D341Med (cell line): ENCODE data around the gene GLI3.

Source experiments
- DNase-seq: peaks from one replicate; pipeline ENCODE4 v3.0.0; 2012; ENCODE audit warnings: low spot score

GLI3 gene

GRCh38 chr7:42081671-42082070 lies 155.3 kb downstream of the GLI3 start:
- no peak for DNase-seq

DNA sequence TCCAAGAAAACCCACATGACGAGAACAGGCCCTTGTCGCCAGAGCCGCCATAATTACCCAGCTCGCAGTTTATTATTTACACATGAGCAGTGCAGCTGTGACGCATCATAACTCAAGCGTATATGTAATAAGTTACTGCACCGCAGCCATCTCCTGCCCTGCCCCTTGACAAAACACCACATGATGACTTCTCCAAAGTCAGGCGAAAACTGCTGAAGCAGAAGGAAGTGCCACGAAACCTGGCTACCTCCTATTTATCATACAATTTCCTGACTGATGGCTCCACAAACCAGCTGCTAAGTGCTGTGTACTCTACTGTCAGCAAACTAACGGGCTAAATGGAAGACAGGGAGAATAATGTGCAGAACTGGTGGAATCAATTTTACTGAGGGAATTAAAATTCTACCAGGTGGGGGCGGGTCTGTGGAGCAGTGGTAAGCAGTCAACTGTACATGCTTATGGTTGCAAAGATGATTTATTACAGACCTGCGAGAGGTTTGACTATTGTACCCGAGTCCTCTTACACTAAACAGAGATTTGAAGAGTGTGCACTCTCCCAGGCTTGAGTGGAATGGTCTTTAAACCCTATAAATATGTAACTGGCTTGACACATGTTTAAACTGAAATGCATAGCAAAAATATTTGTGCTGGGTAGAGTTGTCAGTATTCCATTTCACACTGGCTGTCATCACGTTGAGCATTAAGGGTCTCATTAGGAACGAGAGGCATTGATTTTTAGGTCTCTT lies 156.0 kb downstream of the GLI3 start:
- DNase-seq, result no peak

DNA sequence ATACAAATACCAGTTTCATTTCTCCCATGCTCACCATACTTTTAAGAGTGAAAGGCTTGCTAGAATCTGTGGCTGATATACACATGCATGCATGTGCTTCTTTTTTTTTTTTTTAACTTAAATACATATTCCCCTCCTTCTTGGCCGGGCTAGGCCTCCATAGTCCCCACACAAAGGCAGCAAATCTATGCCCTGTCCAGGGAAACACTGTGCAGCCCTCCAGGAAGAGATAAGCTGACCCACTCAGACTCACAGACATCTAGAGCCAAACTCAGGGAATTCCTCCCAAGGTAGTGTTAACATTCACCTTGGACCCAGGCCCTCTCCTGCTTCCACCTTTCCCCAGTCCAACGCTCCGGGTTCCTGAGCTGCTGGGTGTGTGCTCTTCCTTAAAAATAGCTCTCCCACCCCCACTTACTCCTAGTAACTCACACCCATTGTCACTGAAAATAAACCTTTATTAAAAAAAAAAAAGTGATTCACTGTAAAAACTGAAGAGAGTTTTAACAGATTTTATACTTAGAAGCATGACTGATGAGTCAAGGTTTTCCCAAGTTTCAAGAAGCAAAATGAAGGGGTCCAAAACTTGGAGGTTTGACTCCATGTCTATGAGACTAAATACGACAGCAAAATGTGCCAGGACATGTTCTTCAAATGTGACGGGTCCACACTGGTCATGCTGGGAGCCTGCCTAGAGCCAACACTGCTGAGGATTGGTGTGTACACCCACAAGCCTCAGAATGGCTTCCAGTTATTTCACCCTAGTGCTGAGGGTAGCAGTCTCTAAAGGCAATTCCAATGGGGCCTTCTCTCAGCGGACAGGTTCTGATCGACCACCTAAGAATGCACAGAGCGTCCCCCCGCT lies 159.5 kb downstream of the GLI3 start:
- DNase-seq, result no peak

DNA sequence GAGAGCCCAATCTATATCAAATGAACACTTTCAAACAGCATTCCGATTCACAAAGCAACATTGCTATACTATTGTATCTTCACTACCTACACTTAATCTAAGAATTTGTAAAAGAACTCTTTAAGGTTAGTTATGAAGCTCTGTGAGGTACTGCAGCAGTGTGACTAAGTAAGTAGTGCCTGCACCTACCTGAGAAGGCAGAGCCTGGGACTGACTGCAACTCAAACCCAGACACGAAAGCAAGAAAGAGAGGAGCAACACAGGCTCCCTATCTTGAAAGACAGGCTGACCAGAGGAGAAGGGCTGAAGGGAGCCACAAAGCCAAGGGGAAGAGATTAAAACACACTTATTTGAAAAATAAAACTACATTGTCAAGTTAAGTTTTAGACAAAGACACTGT lies 160.1 kb downstream of the GLI3 start:
- no peak for DNase-seq

GRCh38 chr7:42075418-42075817 lies 161.6 kb downstream of the GLI3 start:
- no peak for DNase-seq

- DNase-seq, result no peak
Measured at GRCh38 chr7:42074076-42074475, 162.9 kb downstream of the GLI3 start.

- no peak for DNase-seq
Measured at GRCh38 chr7:42071372-42072261, 165.4 kb downstream of the GLI3 start.

- no peak for DNase-seq
Measured at GRCh38 chr7:42070068-42070467, 166.9 kb downstream of the GLI3 start.

GRCh38 chr7:42069590-42069989 lies 167.4 kb downstream of the GLI3 start:
- DNase-seq, result no peak

DNA sequence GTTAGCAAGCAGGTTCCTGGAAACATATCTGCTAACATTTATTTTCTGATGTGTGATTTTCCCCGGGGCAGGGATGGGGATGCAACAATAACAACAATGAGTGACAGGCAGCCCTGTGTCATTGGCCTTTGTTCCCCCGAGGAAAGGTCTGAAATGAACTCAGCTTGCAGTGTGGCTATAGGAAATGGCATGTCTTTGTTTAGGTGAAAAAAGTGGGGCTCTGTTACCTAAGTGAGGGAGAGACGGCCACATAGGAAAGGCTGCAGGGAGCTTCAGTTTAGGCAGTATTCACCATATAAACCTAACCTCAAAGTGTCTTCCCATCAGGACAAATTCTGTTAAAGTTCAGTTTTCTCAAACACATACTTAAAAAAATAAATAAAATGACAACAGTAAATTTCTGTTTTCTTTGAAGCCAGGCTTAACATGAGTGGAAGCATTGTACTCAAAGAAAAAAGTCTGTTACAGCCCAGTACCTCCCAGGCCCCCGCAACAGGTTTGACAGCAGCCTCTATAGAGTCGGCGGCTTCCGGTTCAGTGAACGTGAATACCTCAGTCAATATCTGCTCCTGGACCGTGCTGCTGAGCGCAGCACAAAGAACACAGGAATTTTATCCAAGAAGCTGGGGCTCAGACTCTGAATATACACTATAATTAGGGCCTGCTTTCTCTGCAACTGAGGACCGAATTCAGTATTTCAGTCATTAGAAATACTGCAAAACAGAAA lies 168.3 kb downstream of the GLI3 start:
- no peak for DNase-seq

DNA sequence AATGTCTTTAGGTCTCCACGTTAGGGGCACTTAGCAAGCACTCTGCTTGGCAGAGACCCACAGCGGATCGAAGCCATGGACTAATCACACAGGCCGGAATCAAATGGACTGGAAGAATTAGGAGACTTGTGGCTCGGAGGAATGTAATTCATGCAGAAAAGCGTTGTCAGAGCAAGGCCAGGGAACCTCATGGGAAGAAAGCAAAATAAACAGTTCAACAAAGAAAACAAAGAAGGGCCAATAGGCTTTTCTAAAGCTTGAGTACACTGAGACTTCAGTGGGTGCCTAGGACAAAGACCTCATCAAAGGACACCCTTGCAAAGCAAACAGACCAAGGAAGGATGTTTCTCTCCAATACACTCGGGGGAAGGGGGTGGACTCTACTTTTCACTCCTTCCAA lies 171.1 kb downstream of the GLI3 start:
- DNase-seq, result no peak

GRCh38 chr7:42065015-42065414 lies 172.0 kb downstream of the GLI3 start:
- DNase-seq, result no peak

GRCh38 chr7:42064534-42064933 lies 172.5 kb downstream of the GLI3 start:
- no peak for DNase-seq

DNA sequence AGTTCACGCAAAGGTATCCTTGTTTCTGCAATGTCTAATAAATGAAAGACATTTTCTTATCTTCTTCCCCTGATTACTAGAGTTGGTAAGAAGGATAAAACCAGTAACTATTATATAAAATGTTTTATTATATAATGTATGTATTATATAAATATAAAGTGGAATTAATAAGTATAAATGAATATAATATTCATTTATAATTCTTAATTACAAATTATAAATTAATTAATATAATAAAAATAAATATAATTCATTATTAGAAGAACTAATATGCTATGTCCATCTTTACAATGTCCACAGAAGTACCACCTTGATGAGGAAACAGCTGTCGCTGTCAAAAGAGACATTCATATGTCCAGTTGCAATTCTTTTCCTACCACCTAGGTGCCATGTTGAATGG lies 177.7 kb downstream of the GLI3 start:
- no peak for DNase-seq

- DNase-seq, result no peak
Measured at GRCh38 chr7:42057331-42057730, 179.7 kb downstream of the GLI3 start.

DNA sequence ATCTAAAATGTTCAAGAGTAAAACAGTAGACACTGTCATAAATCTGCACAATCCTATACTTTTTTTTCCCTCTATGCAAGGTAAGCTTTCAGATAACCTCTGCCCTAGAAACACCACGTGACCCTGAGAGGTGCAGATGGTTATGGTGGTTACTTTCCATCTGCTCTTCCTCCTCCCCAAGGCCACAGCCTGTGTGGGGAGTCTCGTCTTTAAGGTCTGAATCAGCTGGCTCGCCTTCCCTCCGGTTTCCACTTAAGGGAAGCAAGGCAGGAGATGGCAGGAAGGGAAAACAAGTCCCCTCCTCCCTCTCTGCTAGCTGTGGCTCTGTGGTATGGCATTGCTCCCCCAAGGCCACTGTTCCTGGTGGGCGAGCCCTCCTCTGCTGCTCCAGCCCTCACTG lies 181.8 kb downstream of the GLI3 start:
- DNase-seq, result no peak

DNA sequence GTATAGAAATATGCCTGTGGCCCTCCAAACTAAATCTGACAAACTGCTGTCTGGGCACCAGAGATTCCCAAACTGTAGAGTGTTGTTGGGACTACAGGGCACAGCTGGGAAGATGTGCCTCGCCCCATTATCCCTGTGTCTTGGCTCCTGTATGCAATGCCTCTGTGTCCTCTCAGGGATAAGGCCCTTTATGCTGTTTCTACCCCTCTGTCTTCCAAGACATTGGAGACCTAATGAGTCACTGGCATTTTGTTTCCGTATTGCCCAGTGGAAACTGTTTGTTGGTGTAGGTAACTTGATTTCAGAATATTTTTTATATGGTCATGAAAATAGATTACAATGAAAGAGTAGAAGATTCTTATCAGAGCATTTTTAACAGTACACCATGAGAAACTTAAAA lies 183.2 kb downstream of the GLI3 start:
- no peak for DNase-seq

- no peak for DNase-seq
Measured at GRCh38 chr7:42049761-42050160, 187.2 kb downstream of the GLI3 start.

DNA sequence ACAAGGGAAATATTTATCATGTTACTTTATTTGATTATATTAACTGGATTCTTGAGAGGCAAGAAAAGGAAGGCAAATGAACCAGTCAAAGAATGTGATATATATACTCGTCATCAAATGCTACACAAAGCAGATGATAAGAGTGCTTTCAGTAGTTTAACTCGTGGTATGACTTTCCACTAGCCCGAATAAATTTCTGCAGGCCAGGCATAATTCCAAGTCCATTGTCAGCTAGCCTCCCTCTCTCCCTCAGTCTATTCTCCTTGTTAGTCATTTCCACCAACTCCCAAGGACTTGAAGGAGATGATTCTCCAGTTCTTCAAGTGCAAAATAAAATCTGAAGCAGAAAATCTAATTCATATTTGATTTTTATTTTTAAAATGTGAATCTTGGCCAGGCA lies 190.5 kb downstream of the GLI3 start:
- no peak for DNase-seq

DNA sequence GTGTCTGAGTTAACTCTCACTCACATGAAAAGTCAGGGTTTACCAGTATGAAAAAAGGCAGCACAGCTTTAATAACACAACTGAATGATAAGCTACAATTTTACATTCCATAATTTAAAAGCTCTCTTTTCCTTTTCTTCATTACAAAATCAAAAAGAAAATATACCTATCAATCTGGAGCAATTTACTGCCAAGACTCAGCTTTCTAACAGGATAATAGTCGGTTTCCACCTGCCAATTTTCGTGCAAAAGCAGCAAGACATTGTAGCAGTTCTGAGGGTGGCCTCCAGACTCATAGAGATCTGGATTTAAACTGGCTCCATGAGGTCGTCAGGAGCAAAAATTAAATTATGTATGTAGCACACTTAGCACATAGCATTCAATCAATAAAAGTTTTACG lies 191.0 kb downstream of the GLI3 start:
- no peak for DNase-seq

GRCh38 chr7:42039921-42040320 lies 197.1 kb downstream of the GLI3 start:
- no peak for DNase-seq

DNA sequence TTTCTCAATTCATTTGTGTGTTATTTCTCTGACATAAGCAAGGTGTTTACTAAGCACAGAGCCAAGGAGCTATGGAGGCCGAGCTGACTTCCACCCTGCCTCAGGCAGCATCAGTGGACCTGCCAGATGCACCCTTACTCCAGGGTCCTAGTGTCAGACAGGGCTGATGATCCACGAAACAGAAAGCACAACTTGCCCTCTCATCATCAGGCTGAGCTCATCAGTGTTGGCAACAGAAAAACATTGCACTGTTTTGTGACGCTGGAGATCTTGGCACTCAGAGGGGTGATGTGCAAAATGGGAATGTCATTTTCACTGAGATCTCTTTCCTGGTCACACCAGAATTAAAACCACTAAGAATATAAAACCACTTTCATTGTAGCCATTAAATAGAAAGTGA lies 201.8 kb downstream of the GLI3 start:
- DNase-seq, result no peak
